Left lung (tissue), 10 donors: ENCODE results near the gene PTGES2. TPM values are rescaled to one million over a fixed set of nuclear protein-coding genes. Genes with fewer than 3 reads are reported as not detected.
A peak's percentile ranks its signal among the peaks of the same experiment; 100 is the strongest.

ENCODE experiments used
- ATAC-seq: fragments of 200-7000 bp; cut with Tn5 transposase; one replicate; pipeline ENCODE4 v1.9.1; 2020; ENCODE audit warnings: moderate library complexity
- DNase-seq, 4 donors: peaks; one replicate each; pipeline ENCODE4 v3.0.0-alpha.2; 2013 to 2020
- H3K27ac ChIP-seq, 2 donors: fragments of 200-600 bp; sonication (generic) in 1 of 2; one replicate each; pipeline versions ENCODE4 v1.5.0 to v1.8.0; 2020 to 2021
- H3K27me3 ChIP-seq, 2 donors: fragments of 200-600 bp; sonication (generic) in 1 of 2; one replicate each; pipeline versions ENCODE4 v1.5.0 to v1.8.0; 2020 to 2021
- H3K36me3 ChIP-seq, 2 donors: fragments of 200-600 bp; sonication (generic) in 1 of 2; one replicate each; pipeline versions ENCODE4 v1.5.0 to v1.8.0; 2020 to 2021
- H3K4me1 ChIP-seq, 2 donors: fragments of 200-600 bp; one replicate each; pipeline ENCODE4 v1.8.0; 2021
- H3K4me3 ChIP-seq, 2 donors: fragments of 200-600 bp; sonication (generic) in 1 of 2; one replicate each; pipeline versions ENCODE4 v1.5.0 to v1.8.0; 2020 to 2021; ENCODE audit warnings: mild to moderate bottlenecking in 1 of 2
- H3K9me3 ChIP-seq, 2 donors: fragments of 200-600 bp; sonication (generic) in 1 of 2; one replicate each; pipeline versions ENCODE4 v1.5.0 to v1.8.0; 2020 to 2021
- CTCF ChIP-seq, 2 donors: fragments of 200-600 bp; sonication (generic) in 1 of 2; IDR thresholded peaks; one replicate each; pipeline versions ENCODE4 v1.5.0 to v1.8.0; 2021; ENCODE audit warnings: antibody characterized with exemption in 2 of 2
- intact Hi-C, 2 donors: fragments of 100-400 bp; cut with DNase I; formaldehyde crosslinking; loops; one replicate each; pipeline versions ENCODE4 v1.11.2 to v1.14.2; 2022
- polyA plus RNA-seq, 6 donors: library from polyadenylated mRNA; unstranded; fragments of 120-200 nt; gene quantifications; one replicate each; pipeline ENCODE4 v1.2.1, GENCODE V29; 2013; ENCODE audit not compliant: insufficient read length in 6 of 6
- total RNA-seq, 2 donors: library from RNA; stranded (reverse); fragmentation: NEBNext Ultra II Directional; extraction: Animal tissue kit (Norgen Biotek cat#: 25700); gene quantifications; one replicate each; pipeline ENCODE4 v1.2.1, GENCODE V29; 2021
- donor health status: DM: no; HTN: yes; CAD: no.
- donor health status: DM: no; HTN: no; CAD: no.

PTGES2 gene
- total and polyA plus RNA-seq, 8 donors, result 25.8 to 56.9 (median 37.3) TPM

- intact Hi-C loops, result no loop called here
- no peaks in the 10 kb centered on the region for H3K9me3 ChIP-seq
- H3K36me3 ChIP-seq, result peaks cover 0 to 49% of the 10 kb centered on the region in 2 donors
- DNase-seq, result peak in 1 of 4 donors; percentile 56
- no peak for TF ChIP-seq CTCF (IDR thresholded peaks at IDR 0.05)
- H3K4me1 ChIP-seq, result peaks cover 4 to 26% of the 10 kb centered on the region in 2 donors
- H3K27ac ChIP-seq, result no peak overlapping the region
- H3K4me3 ChIP-seq, result no peak overlapping the region
- H3K27me3 ChIP-seq, result no peaks in the 10 kb centered on the region
- no peak for ATAC-seq
Observed at GRCh38 chr9:128120741-128121465, 6.6 kb downstream of the PTGES2 start.

GRCh38 chr9:128120061-128120740 lies 7.3 kb downstream of the PTGES2 start:
- no peaks in the 10 kb centered on the region for H3K9me3 ChIP-seq
- peaks cover 0 to 50% of the 10 kb centered on the region in 2 donors for H3K36me3 ChIP-seq
- no peak for TF ChIP-seq CTCF (IDR thresholded peaks at IDR 0.05)
- H3K27ac ChIP-seq, result no peak overlapping the region
- no peaks in the 10 kb centered on the region for H3K27me3 ChIP-seq
- DNase-seq, result peak in 2 of 4 donors; percentile 31 to 70
- peaks cover 4 to 25% of the 10 kb centered on the region in 2 donors for H3K4me1 ChIP-seq
- no peak overlapping the region for H3K4me3 ChIP-seq
- intact Hi-C loops, result no loop called here
- ATAC-seq, result no peak

GRCh38 chr9:128118971-128119665 lies 8.4 kb downstream of the PTGES2 start:
- Histone ChIP-seq H3K4me3 (no peak overlapping the region), H3K27ac (no peak overlapping the region), H3K36me3 (peaks cover 0 to 54% of the 10 kb centered on the region in 2 donors), H3K9me3 (no peaks in the 10 kb centered on the region), H3K27me3 (no peaks in the 10 kb centered on the region), H3K4me1 (peaks cover 4 to 18% of the 10 kb centered on the region in 2 donors)
- intact Hi-C loops, result loop anchor here in 1 of 2 donors (10.0 kb wide), 1 partner anchor 174 kb away; no protein-coding TSS in a partner anchor
- TF ChIP-seq CTCF (IDR thresholded peaks at IDR 0.05), result no peak
- DNase-seq (peak in 2 of 4 donors; percentile 27 to 47), ATAC-seq (no peak)

- Histone ChIP-seq H3K27me3 (no peaks in the 10 kb centered on the region), H3K9me3 (no peaks in the 10 kb centered on the region), H3K27ac (no peak overlapping the region), H3K36me3 (peaks cover 0 to 52% of the 10 kb centered on the region in 2 donors), H3K4me3 (no peak overlapping the region), H3K4me1 (peaks cover 4 to 18% of the 10 kb centered on the region in 2 donors)
- DNase-seq (peak in 1 of 4 donors; percentile 1), ATAC-seq (no peak)
- intact Hi-C loops, result loop anchor here in 1 of 2 donors (10.0 kb wide), 1 partner anchor 174 kb away; no protein-coding TSS in a partner anchor
- TF ChIP-seq CTCF (IDR thresholded peaks at IDR 0.05), result no peak
Observed at GRCh38 chr9:128118472-128118857, 9.1 kb downstream of the PTGES2 start.
